HG03457 (cell line): Measurements from ENCODE around the gene SLC16A10.
"Not testable (repeated sequence)": the region's sequence is repeated elsewhere in the genome, so short reads cannot be mapped to it uniquely, and the experiment has no call there.

Source experiments
- ATAC-seq: cut with Tn5 transposase; IDR thresholded peaks from one replicate; pipeline ENCODE4 v1.9.1; 2021; ENCODE audit warnings: moderate number of reproducible peaks; ENCODE audit not compliant: unreplicated experiment

SLC16A10 gene, protein sequence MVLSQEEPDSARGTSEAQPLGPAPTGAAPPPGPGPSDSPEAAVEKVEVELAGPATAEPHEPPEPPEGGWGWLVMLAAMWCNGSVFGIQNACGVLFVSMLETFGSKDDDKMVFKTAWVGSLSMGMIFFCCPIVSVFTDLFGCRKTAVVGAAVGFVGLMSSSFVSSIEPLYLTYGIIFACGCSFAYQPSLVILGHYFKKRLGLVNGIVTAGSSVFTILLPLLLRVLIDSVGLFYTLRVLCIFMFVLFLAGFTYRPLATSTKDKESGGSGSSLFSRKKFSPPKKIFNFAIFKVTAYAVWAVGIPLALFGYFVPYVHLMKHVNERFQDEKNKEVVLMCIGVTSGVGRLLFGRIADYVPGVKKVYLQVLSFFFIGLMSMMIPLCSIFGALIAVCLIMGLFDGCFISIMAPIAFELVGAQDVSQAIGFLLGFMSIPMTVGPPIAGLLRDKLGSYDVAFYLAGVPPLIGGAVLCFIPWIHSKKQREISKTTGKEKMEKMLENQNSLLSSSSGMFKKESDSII

DNA sequence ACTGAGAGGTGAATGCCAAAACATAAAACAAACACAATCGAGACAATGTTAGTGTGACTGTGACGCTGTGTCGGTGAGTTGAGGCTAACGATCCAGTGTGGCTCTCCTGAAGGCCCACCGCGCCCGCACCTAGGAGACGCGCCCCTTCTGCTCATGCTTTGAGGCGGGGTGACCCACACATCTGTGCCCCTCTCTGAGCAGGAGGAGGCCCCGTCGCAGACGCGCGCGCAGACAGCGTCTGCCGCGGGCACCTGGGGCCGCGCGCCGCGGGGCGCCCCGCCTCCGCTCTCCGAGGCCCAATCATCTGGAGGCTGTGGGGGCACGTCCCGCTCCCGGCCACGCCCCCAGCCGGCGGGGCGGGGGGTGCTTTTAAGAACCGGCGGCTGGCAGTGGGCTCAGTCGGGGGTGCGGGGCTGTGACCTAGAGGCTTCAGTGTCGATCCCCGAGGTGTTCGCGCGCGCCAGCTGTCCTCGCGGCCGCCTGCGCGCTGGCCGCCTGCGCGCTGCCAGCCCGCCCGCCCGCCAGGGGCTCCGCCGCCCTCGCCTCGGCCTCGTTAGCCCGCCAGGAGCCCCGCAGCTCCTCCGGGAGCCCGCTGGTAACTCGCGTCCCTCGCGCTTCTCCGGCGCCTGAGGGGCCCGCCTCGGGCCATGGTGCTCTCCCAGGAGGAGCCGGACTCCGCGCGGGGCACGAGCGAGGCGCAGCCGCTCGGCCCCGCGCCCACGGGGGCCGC, at the start of gene SLC16A10:
Gene SLC16A10 (plus strand): TSS at position 398 of the 730 bp plus-strand sequence. CDS start 250 bp downstream, at position 648.
- peak; percentile 72 for ATAC-seq

DNA sequence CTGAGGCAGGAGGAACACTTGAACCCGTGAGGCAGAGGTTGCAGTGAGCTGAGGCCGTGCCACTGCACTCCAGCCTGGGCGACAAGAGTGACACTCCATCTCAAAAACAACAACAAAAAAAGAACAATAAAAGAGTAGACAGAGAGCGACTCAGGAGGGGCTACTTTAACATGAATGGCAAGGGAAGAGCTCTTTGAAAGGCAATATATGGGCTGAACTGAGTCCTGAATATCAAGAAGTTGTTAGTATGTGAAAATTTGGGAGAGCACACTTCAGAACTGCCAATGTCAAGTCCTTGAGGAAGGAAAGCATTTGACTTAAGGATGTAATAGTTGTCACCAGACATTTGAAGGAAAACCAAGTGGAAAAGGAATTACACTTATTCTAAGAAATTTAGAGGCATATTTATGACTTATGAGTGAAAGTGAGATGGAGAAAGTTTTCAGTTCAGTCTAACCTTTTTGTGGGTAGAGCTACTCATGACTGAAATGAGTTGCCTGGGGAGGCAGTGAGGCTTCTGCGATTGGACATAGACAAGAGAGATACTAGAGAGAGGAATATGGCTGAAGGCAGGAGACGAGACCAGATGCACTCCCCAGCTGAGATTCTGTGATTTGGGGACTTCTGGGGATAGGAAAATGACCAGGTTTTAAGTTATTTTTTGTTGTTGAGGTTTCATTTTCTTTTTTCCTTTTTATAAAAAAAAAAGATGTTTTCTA, 48.6 kb upstream of the SLC16A10 start:
- ATAC-seq: no peak

DNA sequence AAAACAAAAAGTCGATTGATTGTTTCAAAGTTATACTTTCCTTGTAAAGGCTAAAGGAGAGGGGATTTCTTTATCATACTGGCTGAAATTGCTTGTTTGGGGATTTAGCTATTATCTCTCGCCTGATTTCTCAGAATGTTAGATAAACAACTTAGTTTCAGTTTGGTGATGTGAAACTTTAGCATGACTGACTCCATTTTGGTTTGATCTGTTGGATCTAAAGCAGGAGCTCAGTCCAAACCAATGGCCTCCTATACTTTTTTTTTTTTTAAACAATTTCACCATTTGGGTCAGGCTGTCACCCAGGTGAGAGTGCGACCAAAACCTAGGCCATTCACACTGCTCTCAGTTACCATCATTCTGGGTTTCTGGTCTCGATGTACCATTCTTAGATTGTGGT, 45.4 kb upstream of the SLC16A10 start:
- ATAC-seq: no peak

DNA sequence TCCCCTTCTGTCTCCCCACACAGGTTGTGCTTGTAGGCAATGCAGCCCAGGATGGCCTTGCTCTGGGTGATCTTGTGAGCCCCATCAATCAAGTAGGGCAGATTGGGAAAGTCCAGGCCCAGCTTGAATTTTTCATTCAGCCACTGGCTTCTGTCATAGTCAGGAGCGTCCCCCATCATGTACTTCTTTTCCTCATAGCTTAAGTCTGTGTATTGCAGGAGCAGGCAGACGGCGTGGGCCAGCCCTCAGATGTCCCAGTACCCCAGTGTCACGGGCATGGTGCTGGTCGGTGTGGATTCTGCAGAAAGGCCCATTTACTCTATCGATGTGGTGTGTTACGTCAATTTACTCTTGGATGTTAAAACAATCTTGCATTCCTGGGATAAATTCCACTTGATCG, 40.1 kb upstream of the SLC16A10 start:
- no peak for ATAC-seq

DNA sequence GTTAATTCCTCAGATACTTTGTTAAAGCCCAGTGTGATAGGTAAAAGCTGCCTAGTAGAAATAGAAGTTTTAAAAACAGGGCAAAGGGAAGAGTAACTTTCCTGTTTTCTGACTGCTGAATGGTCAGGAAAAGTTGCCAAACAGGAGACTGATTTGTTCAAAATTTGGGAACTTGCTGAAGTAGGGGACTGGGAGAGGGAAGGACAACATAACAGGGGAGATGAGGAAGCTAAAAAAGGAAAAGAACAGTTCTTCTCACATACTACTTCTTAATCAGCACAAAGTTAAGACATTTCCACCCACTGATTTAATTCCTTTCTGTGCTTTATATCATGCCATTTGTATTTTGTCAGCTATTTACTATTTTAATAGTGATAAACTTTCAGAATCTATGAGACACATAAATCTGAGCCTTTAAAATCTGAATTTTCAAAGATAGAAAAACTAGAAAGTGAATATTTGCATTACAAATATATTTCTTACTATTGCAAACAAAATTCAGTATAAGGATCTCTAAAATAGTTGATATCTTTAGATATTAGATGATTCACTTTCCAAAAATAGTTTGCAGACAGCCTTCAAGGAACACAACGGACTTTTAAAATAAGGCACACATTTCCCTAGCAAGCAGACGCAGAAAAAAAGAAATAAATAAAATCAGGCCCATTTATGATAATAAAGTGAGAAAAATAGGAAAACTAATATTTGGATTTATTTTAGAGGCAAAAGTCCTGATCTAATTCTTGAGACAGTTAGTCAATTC, 36.9 kb upstream of the SLC16A10 start:
- no peak for ATAC-seq

DNA sequence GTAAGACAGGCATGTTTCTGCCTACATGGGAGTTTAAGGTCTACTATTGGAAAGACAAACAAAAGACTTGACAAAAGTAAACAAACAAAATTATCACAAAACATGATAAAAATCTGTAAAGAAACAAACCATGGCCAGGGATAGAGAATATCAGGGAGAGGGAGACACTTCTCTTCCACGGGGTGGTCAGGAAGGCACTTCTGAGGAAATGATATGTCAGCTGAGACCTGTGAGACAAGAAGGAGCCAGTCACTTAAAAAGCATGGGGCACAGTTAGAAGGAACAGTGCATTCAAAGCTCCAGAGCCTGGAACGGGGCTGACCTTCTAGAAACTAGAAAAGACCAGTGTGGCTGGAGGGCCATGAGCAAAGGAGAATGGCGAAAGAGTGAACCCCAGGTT, 35.1 kb upstream of the SLC16A10 start:
- ATAC-seq: no peak

DNA sequence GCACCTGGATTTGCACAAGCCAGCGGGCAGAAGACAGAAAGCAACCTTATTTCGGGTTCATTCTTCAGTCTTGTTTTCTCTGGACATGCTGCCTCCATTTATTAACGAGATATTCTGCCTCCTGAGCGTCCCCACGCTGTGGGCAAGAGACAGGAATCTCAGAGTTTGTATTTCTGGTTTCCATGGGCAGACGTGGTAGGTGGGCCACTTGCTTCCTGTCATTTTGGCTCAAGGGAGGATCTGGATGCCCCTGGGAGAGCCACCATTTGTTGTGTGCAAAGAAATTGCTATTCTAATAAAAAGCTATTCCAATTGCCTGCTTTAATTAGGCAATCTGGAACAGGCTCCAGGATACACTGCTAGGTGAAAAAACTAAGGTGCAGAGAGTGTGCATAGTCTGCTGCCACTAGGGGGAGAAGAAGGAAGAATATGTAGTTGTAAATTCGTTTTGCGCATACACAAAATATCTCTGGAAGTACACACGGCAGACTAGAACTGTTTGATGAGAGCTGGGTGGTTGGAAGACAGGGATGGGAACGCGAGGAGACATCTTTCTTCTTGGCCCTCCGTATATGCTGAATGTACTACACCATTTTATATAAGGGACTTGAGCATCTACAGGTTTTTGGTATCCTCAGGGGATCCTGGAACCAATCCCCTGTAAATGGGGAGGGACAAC, 30.1 kb upstream of the SLC16A10 start:
- ATAC-seq: no peak

DNA sequence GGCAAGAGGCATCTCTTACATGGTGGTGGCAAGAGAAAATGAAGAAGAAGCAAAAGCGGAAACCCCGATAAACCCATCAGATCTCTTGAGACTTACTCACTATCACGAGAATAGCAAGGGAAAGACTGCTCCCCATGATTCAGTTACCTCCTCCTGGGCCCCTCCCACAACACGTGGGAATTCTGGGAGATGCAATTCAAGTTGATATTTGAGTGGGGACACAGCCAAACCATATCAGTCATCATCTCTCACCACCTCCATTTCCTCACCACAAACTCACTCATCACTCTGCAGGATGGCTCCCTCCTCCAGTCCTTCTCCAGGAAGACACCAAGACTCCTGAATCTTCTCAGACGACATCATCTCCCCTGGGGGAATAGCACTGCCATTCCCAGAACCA, 25.8 kb upstream of the SLC16A10 start:
- no peak for ATAC-seq

DNA sequence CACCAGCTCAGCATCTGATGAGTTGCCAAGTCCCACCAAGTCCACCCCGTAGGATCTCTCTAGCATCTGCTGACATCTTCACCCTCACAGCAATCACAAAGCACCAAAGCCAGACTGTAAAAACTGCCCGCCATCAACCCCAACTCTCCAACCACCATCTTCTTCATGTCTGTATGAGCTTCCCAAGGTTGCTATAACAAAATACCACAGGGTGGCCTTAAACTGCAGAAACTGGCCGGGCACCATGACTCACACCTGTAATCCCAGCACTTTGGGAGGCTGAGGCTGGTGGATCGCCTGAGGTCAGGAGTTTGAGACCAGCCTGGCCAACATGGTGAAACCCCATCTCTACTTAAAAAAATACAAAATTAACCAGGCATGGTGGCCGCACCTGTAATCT, 25.3 kb upstream of the SLC16A10 start:
- not testable (repeated sequence) for ATAC-seq

DNA sequence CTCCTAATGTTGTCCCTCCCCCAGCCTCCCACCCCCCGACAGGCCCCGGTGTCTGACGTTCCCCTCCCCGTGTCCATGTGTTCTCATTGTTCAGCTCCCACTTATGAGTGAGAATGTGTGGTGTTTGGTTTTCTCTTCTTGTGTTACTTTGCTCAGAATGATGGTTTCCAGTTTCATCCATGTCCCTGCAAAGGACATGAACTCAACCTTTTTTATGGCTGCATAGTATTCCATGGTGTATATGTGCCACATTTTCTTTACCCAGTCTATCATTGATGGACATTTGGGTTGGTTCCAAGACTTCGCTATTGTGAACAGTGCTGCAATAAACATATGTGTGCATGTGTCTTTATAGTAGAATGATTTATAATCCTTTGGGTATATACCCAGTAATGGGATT, 24.4 kb upstream of the SLC16A10 start:
- not testable (repeated sequence) for ATAC-seq

DNA sequence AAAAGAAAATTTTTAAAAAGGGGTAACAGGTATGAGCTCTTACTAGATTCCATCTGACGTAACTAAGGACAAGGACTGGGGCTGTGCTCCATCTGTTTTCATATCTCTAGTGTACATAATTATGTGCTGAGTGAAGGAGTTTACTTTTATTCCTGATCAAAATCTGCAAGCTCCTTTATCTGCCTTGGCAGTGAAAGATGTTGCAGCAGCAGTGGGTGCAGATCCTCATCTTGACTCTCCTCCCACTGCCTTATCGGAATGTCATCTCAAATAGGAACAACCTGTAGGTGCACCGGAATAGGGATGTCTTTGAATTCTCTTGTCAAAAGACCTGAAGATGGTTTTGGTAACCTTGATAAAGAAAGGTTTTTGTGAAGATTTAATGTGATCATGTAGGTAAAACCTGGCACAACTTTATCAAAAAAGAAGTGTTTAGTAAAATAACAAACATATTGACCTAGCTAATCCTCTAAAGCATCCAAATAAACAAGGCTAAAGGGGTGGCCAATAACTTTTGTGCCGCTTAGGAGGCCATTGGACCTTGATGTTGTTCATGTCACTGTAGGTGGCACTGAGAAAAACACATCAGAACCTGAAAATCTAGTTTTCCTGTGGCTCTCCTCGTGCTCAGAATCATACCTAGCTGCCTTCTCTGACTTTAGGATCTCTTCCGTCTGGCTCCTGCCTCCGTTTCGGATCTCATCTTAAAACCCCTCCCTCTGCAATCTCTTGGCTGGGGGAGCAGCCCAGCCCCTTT, 19.0 kb upstream of the SLC16A10 start:
- no peak for ATAC-seq

DNA sequence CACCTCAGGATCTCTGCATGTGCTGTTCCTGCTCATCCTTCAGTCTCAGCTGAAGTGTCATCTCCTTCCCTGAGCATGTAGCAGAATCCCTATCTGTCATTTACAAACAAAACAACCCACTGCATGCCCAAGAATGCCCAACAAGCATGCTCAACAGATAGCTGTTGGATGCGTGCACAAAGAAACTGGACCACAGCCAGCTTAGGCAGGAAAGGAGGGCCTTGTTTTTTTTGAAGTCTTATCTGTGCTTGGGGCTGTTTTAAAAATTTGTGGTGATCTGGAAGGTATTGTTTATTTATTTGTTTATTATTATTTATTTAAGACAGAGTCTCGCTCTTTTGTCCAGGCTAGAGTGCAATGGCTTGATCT, 18.5 kb upstream of the SLC16A10 start:
- ATAC-seq: no peak

DNA sequence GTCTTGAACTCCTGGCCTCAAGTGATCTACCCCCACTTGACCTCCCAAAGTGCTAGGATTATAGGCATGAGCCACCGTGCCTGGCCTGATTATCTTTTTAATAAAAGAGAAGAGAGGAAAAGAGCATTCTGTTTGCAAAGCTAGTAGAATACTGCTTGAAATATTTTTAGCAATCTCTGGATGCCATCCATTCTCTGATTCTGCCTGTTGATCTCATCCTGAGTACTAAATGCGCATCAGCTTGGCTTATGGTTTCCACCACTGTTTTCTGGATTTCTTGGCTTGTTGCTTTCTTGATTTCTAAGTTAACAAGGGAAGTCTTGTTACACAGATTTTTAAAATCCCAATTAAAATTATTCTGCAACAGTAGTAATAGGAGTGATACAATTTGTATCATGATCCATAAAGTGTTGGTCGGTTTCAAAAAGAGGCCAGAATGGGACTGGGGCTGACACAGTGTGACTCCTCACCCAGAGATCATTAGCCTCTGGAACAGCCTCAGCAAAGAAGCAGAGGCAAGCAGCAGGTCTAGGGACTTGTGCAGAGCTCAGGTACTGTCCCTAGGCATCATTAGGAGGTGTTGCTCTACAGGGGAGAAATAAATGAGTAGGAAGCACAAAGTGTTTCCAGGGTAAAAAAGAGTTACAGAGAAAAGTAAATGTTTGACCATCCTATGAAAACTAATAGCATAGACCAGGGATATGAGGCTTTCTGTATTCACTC, 17.8 kb upstream of the SLC16A10 start:
- ATAC-seq: no peak

DNA sequence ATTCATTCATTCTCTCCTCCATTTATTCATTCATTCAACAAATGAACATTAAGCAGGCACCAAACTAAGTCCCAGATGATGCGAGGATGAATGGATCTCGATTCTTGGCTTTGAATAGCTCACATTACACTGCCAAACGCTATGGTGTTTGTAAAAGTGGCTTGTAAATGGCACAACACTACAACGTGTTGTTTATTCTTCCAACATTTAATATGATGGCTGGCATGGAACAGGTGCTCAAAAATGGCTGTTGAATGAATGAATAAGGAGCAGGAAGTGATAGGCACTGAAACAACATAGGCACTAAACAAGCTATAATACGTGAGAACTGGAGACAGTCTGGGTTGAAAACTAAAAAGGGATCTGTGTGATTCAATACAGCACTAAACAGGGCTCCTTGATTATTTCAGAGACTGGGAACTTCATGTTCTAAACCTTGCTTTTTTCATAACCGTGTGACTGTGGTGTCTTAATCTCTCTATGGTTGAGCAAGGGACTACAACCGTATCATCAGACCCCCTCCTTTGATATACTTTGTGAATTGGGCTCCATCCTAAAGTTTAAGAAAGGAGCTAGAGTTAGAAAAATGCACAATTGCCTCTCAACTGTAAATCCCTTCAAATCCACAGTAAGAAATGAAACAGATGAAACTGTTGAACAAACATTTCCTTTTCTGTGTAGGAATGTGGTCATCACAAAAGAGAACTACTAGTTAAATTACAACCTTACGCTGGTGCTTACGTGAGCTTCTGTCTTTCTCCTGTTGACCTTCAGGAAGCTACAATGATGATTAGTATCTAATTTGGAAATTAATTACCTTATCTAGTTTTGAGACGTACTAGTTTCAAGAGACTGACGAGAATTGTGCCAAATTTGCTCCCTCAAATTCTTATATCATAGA, 16.9 kb upstream of the SLC16A10 start:
- no peak for ATAC-seq

DNA sequence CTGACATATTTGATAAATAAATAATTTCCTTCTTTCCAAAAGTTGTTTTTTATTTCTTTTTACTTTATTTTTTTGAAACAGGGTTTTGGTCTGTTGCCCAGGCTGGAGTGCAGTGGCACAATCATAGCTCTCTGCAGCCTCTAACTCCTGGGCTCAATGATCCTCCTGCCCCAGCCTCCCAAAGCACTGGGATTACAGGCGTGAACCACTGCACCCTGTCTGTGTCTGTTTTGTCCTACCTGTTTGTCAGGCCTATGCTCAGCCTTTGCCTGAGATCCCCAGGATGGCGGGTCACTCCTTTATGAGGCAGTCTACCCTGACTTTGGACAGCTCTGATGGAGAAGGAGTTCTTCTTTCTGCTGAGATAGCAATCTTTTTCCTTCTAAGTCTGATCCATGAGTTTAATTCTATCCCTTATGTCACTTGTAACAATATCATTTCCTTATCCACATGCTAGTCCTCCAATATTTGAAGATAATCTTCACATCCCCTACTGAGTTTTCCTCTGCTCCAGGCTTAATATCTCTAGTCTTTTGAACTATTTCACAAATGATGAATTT, 14.4 kb upstream of the SLC16A10 start:
- no peak for ATAC-seq

DNA sequence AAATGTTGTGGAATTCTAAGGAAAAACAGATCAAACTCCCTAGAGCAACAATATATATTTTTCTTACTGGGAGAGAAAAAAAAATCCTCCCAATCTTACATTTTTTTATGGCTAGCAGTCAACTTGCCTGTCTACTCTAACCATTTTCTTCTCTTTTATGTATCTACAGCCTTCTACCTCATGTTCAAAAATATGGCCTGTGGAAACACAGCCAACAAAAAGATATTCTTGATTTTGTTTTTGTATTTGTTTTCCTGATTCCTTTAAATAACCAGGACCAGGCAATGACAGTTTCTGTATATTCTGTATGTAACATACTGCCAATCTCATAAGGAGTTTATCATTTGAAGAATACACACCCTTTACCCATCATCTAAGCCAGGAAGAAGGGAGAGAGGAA, 13.0 kb upstream of the SLC16A10 start:
- ATAC-seq: no peak

DNA sequence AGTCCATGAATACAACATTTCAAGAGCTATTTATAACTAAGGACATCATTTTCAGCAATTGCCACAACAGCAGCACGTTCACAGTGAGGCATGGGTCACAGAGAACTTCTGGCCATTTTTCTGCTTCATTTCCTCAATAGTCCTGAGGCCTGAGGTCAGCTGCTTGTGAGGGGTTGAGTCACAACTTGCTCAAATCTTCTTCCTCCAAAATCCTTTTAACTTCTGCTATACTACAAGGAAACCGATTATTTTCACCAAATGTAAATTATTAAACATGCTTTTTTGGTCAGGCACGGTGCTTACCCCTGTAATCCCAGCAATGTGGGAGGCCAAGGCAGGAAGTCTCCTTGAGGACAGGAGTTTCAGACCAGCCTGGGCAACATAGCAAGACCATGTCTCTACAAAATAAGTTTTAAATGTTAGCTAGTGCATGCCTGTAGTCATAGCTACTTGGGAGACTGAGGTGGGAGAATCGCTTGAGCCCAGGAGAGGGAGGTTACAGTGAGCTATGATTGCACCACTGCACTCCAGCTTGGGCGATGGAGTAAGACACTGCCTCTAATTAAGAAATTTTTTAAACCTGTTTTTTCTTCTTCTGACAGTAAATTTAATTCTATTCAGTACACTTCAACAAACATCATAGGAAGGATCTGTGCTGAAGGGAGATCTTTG, 11.1 kb upstream of the SLC16A10 start:
- ATAC-seq: no peak
